ENCODE data around the gene STRAP.

DNA sequence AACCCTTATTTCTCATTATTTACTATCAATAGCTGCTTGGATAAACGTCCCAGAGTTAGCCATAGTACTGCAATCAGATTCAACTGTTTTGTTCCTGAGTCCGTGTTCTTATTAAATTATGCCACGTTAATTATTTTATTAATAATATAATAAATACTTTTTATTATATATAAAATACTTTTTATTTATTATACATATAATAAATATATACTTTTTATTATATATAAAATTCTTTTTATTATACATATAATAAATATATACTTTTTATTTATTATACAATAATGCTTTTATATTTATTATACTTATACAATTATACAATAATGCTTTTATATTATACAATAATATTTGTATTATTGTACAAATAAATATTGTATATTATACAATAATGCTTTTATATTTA lies 11.1 kb downstream of the STRAP start:
- TF ChIP-seq POLR2AphosphoS5 (IDR thresholded peaks at IDR 0.05; ENCODE audit: insufficient read depth, low read depth, low read length) (no peak), JUN (IDR thresholded peaks at IDR 0.05; ENCODE audit: borderline replicate concordance, insufficient read depth, insufficient read length, low read depth) (no peak), POLR2A (IDR thresholded peaks at IDR 0.05; ENCODE audit: low read depth, low read length) (no peak), EZH2 (IDR thresholded peaks at IDR 0.05; ENCODE audit: borderline replicate concordance, low read depth, low read length, severe bottlenecking) (no peak), FOS (IDR thresholded peaks at IDR 0.05; ENCODE audit: borderline replicate concordance, insufficient read depth, low read length) (no peak), MYC (IDR thresholded peaks at IDR 0.05; ENCODE audit: low read depth, low read length) (no peak), GATA2 (IDR thresholded peaks at IDR 0.05; ENCODE audit: insufficient read depth, insufficient read length, low read depth, low read length) (no peak)
- TF ChIP-seq, protein P1, sequence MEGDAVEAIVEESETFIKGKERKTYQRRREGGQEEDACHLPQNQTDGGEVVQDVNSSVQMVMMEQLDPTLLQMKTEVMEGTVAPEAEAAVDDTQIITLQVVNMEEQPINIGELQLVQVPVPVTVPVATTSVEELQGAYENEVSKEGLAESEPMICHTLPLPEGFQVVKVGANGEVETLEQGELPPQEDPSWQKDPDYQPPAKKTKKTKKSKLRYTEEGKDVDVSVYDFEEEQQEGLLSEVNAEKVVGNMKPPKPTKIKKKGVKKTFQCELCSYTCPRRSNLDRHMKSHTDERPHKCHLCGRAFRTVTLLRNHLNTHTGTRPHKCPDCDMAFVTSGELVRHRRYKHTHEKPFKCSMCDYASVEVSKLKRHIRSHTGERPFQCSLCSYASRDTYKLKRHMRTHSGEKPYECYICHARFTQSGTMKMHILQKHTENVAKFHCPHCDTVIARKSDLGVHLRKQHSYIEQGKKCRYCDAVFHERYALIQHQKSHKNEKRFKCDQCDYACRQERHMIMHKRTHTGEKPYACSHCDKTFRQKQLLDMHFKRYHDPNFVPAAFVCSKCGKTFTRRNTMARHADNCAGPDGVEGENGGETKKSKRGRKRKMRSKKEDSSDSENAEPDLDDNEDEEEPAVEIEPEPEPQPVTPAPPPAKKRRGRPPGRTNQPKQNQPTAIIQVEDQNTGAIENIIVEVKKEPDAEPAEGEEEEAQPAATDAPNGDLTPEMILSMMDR (IDR thresholded peaks at IDR 0.05; ENCODE audit: extremely low read depth in 1 of 2, insufficient read depth in 1 of 2, low read depth in 1 of 2, low read length in 2 of 2) = no peak
- TF ChIP-seq, protein P2, sequence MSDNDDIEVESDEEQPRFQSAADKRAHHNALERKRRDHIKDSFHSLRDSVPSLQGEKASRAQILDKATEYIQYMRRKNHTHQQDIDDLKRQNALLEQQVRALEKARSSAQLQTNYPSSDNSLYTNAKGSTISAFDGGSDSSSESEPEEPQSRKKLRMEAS (IDR thresholded peaks at IDR 0.05; ENCODE audit: insufficient read depth, insufficient read length) = no peak

Measured in endothelial cell of umbilical vein (primary cell).